NCI-H1694 treated with DMSO at 0.1 percent for 48 hours (cell line): Measurements from ENCODE around the gene MTOR.
"Not testable (repeated sequence)": the region's sequence is repeated elsewhere in the genome, so short reads cannot be mapped to it uniquely, and the experiment has no call there.

Experiments
- DNase-seq: peaks from one replicate; lab custom pipeline; 2025; lab: John Stamatoyannopoulos, UW

Gene MTOR

DNA sequence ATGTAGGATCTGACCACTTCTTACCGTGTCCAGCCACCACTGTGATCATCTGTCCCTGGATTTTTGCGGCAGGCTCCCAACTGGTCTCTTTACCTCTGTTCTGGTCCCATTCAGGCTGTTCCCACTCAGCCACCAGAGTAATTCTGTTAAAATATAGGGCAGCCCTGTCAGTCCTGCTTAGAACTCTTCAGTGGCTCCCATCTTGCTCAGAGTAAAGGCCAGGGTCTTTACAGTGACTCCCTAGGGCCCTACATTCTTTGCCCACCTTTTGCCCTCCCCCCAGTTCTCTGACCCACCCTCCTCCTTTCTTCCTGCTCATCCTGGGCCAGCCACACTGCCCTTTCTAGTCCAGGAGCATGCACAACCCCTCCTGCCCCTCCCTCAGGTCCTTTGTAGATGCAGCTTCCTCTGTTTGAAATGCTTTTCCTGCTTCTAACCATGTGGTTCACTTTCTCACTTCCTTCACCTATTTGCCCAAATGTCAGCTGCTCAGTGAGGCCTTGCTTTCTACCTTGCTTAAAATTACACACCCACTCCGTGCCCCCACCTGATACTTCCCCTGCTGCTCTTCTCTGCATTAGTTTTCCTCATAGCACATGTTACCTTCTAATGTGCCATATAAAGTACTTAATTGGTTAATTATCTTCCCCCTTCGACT is 18.5 kb upstream of the MTOR start:
- DNase-seq = no peak

DNA sequence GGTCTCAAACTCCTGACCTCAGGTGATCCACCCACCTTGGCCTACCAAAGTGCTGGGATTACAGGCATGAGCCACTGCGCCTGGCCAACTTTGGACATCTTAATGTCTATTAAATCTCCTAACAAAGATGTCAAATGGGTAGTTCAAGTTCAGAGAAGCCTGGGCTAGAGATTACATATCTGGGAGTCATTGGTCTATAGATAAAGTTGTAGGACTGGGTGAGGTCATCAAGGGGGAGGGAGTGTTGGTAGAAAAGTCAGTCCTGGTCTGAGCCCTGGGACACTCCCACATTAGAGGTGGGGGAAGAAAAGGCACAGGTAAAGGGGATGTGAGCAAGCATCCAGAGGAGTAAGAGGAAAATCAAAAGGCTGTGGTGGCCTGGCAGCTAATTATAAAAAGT is 17.3 kb upstream of the MTOR start:
- DNase-seq = no peak

DNA sequence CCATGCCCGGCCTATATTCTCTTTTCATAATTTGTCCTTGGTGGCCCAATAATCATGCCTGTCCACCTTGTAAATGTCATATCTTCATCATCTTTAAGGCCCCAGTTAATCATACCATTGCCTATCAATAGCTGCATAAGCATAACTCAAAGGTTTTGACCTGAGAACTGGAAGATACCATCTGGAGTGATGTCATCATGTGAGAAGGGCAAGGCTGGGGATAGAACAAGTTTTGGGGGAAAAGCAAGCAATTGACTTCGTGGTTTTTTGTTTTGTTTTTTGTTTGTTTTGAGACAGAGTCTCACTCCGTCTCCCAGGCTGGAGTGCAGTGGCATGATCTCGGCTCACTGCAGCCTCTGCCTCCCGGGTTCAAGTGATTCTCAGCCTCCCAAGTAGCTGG is 16.8 kb upstream of the MTOR start:
- DNase-seq = no peak

DNA sequence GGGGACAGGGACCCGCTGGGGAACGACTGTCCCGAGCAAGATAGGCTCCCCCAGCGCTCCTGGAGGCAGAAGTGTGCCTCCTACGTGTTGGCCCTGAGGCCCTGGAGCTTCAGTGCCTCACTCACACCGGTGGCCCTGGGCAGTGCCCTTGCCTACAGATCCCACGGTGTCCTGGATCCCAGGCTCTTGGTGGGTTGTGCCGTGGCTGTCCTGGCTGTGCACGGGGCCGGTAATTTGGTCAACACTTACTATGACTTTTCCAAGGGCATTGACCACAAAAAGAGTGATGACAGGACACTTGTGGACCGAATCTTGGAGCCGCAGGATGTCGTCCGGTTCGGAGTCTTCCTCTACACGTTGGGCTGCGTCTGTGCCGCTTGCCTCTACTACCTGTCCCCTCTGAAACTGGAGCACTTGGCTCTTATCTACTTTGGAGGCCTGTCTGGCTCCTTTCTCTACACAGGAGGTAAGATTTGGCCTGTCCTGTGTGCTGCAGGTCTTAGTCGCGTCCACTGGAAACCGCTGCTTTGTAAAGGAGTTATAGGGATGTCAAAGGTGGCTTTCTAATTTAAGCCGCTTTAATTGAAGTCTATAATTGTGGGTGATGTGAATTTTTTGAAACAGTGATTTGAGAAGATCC is 11.4 kb upstream of the MTOR start:
- DNase-seq = no peak

DNA sequence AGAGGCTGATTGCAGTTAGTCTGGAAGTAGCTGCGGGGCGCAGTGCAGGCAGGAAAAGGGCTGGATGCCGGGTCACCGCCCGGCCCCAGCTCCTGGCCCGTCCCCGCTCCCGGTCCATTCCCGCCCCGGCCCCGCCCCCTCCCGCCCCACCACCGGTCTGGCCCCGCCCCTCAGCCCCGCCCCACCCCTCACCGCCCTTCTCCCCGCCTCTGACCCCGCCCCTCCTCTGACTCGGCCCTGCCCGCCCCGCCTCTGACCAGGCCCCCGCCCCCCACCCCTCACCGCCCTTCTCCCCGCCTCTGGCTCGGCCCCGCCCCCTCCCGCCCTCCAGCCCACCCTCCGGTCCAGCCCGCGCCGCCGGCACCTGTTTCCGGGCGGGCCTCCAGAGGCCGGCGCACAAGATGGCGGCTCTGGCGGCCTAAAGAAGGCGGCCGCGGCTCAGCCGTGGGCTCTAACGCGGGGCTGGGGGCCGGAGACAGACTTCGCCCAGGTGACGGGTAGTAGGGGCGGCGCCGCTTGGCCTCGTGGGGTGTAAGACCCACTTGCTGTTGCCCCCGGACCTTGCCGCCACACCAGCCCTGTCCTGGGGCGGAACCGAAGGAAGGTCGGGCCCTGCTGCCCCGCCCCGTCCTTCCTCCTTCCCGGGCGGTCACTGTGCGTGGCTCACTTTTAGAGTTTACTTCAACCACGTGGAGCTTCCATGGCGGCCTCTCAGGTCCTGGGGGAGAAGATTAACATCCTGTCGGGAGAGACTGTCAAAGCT is 10.7 kb upstream of the MTOR start, which contains the start of gene UBIAD1:
Gene UBIAD1 (plus strand): TSS at position 367 of the 763 bp plus-strand sequence. CDS start 334 bp downstream, at position 701.
- peak; percentile 45 for DNase-seq

DNA sequence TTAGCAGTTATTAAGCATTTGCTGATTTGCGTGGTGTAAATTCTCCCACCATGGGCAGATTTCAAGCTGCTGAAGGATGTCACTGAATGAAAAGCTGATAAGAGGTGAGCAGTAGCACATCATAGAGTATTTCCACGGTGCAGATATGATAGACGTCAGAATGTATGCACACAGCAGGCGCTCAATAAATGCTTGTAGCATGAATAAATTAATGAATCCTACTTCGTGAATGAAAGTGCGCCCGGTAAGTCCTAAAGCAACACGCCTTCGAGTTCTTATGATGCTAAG is 10.1 kb upstream of the MTOR start:
- no peak for DNase-seq

DNA sequence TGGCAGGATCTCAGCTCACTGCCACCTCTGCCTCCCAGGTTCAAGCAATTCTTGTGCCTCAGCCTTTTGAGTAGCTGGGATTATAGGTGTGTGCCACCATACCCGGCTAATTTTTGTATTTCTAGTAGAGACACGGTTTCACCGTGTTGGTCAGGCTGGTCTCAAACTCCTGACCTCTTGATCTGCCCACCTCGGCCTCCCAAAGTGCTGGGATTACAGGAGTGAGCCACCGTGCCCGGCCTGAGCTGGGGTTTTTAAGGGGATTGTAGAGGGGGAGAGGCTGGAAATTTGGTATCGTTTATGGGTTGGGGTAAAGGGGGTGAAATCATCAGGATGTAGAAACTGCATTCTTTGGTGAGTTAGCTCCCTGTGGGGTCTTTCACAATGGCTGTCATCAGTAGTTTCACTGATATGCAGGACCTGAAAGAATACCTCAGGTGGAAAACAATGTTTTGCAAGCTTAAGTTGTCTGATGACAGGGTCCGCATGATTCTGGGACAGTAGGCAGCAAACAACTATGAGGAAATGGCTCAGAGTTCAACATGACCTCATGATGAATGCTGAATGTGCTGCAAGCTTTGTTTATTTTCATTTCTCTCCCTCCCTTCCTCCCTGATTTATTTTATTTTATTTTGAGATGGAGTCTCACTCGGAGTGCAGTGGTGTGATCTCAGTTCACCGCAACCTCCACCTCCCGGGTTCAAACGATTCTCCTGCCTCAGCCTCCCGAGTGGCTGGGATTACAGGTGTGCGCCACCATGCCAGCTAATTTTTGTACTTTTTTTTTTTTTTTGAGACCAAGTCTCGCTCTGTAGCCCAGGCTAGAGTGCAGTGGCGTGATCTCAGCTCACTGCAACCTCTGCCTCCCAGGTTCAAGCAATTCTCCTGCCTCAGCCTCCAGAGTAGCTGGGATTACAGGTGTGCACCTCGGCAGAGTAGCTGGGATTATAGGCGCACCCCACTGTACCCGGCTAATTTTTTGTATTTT is 5.3 kb upstream of the MTOR start:
- not testable (repeated sequence) for DNase-seq

DNA sequence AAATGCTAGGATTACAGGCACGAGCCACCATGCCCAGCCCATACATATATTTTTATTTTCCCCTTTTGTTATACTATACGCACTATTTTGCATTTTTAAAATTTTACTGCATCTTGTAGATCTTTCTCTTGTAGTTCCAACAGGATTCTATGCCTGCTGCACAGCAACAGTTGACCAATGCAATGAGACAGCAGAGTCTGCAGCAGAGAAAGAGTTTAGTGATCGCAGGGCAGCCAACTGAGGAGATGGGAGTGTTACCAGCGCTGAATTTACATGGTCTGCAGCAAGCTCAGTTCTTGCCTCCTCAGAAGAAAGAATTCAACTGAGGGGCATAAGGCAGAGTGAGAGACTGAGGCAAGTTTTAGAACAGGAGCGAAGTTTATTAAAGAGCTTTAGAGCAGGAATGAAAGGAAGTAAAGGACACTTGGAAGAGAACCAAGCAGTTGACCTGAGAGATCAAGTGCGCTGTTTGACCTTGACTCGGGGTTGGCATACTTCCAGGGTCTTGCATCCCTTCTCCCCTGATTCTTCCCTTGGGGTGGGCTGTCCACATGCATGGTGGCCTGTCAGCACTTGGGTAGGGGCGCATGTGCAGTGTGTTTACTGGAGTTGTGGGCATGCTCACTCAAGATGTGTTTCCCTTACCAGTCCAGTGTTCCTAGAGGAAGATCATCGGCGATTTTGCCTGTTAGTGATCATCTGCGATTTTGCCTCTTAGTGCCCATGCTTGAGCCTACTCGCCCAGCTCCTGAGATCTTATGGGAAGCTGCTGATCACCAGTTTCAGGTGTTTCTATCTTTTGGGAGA is 4.1 kb upstream of the MTOR start:
- DNase-seq = no peak

DNA sequence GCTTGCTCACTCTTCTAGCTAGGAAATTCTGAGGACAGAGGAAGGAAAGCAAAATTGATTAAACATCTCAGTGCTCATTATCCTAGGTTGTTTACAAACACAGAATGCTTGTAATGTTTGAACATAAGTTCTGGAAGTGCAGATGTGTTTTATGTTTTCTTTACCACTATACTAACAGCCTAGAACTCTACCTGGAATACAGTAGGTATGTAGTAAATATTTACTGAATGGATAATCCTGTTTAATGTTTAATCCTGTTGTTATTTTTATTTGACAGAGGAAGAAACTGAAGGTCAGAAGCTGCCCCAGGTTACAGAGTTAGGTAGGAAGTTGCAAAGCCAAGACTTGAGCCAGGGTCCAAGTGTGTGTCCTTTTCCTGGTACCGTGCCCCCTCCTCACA is 6.1 kb downstream of the MTOR start:
- no peak for DNase-seq

DNA sequence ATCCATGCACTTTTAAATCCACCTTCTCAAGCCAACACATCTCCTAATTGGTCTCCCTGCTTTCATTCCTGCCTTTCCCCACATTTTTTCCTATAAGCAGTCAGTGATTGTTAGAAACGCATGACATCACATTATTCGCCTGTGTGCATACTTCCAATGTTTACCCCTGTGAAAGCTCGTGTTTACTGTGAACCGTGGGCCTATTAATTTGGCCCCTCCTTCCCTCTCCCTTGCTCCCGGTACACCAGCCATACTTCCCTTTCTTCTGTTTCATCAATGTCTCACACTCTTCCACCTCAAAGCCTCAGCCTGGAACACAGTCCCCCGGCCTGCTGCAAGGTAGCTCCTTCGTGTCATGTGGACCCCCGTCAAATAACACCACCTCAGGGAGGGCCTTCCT is 9.1 kb downstream of the MTOR start:
- DNase-seq = no peak

DNA sequence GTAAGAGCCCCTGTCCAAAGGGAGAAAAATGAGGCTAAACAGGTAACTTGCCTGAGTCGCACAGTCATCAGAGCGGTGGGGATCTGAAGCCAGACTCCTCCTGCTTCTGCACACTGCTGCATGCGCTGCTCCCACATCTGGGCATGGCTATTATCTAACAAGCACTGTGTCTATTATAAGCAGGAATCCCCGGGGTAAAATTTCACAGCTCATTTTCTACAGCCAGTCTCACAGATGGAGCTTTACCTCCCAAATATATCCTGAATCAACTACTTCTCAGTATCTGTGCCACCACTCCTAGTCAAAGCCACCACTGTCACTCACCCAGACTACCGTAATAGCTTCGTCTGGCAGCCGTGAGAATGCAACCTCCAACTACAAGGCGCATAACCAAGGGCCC is 9.8 kb downstream of the MTOR start:
- DNase-seq = no peak

DNA sequence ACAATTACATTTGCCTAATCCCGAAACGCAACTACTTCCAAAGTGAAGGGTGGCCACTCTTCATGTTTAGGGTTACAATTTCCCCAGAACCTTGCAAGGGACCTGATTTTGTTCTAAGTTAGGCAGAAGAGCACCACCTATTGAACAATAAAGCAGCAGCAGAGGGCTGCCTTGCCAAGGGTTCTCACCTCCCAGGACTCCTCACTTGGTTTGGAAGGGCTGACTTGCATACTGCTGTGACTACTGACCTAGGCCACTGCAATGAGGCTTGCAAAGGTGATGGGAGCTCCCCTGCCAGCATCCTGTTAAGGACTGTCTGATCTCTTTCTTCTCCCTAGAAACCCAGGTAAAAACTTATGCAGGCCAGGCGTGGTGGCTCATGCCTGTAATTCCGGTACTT is 14.2 kb downstream of the MTOR start:
- no peak for DNase-seq

DNA sequence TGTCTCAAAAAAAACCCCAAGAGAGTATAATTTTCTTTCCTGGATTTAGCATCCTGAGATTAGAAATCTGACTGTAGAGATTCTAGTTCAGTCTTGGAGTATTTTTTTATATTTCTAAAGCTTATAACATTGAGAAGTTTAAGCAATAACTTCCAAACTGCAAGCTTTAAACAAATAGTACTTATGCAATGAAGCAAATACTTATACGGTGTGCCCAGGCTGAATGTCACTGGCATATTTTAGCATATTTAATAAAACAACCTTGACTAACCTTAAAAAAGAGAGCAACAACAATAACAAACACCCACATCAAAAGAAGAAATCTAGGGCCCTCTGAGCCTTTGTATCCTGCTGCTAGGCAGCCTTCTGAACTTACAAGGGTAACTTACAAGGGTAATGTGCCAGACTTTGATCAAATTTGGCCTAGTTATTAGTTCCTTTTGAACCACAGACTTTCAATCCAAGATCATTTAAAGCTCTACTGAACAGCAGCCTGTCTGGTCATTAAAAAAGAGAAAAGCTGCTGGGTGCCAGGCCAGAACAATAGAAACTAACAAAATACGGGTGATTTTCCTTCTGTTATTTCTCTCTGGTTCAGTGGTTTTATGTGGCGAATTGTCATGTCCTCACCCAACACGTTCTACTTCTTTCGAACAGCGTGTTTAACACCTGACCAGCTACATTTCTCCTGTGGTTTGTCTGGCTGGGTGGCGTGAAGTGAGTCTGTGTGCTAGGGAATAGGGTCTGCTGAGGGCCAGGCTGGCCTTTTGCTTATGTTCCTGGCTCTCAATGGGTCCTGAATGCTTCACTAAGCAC is 16.2 kb downstream of the MTOR start:
- DNase-seq = no peak

DNA sequence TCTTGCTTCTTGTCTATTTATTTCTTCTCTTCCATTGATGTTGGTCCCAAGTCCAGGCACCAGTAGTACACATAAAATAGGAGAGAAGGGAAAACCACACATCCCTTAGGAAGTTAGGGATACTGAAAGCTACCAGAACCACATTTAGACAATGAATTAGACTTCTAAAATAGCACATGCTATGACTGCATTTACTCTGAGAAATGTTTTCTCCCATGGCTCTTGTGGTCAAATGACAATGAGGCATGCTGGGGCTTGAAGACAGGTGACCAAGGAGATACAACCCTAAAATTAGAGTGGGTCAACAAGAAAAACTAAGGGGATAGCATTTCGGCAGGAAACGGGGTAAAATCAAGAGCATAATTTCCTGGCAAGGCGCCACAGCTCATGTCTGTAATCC is 17.1 kb downstream of the MTOR start:
- no peak for DNase-seq

DNA sequence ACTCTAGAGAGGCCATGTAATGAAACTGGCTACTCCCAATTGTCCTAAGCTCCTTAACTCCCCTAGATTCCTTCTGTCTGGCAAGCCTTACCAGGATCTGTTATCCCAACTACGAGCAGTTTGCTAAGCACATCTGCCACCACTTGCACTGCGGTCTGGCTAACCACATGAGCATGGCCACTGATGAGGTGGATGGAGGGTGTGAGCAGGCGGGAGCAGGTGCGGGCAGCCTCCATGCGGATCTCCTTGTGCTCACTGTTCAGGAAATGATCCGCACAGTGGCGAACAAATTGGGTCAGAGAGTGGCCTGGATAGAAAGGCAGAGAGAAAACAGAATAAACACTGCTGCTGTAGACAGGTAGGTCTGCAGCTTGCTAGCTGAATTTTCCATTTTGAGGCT is 24.0 kb downstream of the MTOR start:
- DNase-seq = no peak

DNA sequence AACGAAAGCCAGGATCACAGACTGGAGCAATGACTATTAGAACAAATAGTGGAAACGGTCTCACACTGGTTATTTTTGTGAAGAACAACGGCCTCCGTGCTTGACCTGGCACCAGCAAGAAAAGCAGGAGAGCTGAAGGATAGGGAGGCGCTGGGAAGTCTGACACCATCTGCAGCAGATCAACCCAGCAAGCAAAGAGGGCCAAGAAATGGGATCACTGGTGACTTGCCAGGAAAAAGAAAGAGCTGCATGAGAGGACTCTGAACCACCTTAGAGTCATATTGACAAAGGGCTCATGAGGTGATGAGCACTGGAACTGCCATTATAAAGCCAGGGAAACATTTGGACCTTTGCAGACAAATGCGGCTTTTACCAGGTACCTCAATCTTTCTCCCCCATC is 25.0 kb downstream of the MTOR start:
- no peak for DNase-seq

DNA sequence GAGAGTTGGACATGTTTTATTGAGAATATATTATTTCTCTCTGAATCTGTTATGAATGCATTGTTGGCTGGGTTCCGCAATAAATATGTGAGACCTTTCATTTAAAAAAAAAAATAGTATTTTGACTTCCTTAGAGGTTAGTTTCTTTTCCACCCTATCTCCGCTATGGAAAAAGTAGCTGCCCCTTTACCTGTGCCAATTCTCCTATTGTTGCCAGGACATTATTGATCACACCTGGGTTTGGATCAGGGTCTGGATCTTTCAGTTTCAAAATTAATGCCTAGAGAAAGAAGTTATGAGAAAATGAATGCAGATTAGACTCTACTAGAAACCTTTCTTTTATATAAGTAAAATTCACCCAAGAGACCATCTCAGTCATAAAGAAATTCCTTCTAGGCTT is 29.1 kb downstream of the MTOR start:
- DNase-seq = no peak

DNA sequence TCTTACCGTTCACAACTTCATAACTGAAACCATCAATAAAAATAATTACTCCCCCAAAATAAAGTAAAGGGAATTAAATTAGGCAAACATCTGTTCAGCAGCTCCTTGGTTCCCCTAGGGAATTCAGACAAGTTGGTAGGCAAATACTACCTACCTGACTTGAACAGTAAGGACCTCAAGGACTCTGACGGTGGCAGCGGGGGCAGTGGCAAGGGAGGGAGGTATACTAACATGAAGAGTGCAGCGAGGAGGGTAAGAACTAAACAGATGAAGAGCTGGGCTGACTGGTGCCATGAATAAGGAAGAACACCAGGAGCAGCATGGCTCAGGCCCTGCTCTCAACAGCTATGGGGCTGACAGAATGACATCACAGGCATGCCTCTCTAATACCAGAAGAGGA is 33.1 kb downstream of the MTOR start:
- DNase-seq = no peak

DNA sequence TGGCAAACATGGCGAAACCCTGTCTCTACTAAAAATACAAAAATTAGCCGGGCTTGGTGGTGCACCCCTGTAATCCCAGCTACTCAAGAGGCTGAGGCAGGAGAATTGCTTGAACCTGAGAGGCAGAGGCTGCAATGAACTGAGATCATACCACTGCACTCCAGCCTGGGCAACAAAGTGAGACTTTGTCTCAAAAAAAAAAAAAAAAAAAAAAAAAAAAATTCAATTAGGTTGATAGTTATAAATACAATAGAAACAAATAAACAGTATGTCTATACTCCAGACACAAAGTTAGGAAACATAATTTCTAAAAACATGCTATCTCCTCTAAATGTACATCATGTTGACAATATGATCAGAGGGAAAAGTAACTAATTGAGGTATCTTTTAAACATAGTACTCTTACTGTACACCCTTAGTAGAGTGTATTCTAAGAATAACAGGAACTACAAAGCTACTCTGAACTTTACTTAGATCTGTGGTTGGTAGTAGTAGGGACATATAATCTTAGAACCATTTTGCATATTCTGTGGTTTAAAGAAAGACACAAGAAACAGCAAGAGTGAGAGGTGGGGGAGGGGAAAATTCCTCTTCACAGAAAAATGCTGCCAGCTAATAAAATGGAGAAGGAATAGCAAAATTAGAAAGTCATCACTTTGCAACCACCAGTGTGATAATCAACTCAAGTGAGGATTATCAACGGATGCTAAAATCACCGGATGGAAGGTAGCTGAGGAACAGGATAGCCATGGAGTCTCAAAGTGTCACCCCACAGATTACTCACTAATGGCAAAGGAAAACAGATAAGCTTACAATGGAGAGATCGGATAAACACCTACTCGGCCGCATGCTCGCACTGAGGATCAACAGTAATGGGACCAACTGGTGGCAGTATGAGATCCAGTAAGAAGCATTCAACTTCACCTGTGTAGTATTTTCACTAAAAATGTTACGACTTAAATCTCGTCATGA is 35.0 kb downstream of the MTOR start:
- no peak for DNase-seq
